GM18858 (cell line): ENCODE measurements around the gene SIRT1.
"Not testable (repeated sequence)": the region's sequence is repeated elsewhere in the genome, so short reads cannot be mapped to it uniquely, and the experiment has no call there.

Source experiments
- ATAC-seq: cut with Tn5 transposase; IDR thresholded peaks from one replicate; pipeline ENCODE4 v1.9.1; 2021; ENCODE audit not compliant: unreplicated experiment

Gene SIRT1

GRCh38 chr10:67875340-67876238 lies 8.9 kb upstream of the SIRT1 start:
- no peak for ATAC-seq

GRCh38 chr10:67877421-67877820 lies 7.0 kb upstream of the SIRT1 start:
- ATAC-seq = not testable (repeated sequence)

- ATAC-seq = no peak
Observed at GRCh38 chr10:67878133-67878532, 6.3 kb upstream of the SIRT1 start.

- no peak for ATAC-seq
Observed at GRCh38 chr10:67883710-67884312, 645 bp upstream of the SIRT1 start.

DNA sequence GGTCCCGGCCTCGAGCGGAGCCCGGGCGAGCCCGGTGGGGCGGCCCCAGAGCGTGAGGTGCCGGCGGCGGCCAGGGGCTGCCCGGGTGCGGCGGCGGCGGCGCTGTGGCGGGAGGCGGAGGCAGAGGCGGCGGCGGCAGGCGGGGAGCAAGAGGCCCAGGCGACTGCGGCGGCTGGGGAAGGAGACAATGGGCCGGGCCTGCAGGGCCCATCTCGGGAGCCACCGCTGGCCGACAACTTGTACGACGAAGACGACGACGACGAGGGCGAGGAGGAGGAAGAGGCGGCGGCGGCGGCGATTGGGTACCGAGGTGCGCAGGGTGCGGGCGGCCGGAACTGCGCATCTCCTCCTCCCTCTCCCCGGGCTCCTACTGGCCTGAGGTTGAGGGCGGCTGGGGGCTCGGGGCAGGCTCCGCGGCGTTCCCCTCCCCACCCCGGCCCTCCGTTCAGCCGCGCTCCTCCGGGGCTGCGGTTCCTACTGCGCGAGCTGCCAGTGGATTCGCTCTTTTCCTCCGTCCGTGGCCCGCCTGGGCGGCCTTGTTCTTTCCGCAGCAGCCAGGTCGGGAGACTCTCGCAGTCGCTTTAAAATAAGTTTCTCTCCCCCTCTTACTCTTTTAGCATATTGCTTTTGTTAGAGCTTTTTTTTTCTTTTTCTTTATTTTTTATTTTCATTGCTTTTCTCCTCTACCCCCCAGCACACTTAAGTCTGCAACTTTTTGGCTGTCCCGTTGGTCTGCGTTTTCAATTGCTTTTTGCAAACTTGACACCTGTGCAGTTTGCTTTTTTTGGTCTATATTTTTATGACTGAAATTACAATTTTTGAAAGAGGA lies 600 bp downstream of the SIRT1 start:
- ATAC-seq = peak; percentile 31

DNA sequence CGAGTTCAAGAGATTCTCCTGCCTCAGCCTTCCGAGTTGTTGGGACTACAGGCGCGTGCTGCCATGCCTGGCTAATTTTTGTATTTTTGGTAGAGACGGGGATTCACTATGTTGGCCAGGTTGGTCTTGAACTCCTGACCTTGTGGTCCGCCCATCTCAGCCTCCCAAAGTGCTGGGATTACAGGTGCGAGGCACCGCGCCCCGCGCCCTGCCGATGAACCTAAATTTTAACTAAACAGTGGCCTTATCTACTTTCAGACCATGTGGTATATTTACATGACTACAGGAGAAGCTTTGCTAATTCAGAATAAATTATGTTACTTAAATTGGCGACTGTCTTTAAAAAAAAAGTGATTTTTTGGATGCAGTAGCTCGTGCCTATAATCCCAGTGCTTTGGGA lies 9.2 kb downstream of the SIRT1 start:
- no peak for ATAC-seq

DNA sequence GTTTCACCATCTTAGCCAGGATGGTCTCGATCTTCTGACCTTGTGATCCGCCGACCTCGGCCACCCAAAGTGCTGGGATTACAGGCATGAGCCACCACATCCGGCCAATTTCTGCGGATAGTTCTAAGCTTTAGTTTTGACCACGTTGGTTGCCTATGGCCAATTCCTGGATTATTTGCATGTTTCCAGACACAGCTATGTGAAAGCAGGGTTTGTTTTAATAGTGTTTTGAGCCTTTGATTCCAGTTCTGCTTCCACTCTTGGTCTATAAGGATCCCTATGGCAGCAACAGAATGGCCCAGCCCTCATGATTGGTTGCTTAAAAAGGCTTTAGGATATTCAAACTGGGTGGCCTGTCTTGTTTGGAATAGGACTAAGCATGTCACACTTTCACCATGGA lies 19.1 kb downstream of the SIRT1 start:
- ATAC-seq = no peak

GRCh38 chr10:67912331-67912946 lies 28.0 kb downstream of the SIRT1 start:
- no peak for ATAC-seq

DNA sequence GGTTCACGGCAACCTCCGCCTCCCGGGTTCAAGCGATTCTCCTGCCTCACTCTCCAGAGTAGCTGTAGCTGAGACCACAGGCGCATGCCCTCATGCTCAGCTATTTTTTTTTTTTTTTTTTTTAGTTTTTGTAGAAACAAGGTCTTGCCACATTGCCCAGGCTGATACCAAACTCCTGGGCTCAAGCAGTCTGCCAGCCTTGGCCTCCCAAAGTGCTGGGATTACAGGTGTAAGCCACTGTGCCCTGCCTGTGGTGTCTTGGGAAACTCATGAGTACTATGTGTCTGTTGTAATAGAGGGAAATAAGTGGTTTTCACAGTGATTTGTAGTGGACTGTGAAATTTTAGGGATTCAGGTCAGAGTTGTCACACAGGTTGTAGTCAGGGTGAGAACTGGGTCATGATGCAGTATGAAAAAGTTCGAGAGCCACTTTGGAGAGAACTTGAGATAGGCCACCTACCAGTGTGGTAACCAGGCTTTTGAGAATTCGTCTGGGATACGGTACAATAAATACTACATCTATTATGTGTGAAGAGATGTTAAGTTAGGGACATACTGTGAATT lies 30.4 kb downstream of the SIRT1 start:
- no peak for ATAC-seq

- no peak for ATAC-seq
Observed at GRCh38 chr10:67917169-67917568, 32.7 kb downstream of the SIRT1 start.

DNA sequence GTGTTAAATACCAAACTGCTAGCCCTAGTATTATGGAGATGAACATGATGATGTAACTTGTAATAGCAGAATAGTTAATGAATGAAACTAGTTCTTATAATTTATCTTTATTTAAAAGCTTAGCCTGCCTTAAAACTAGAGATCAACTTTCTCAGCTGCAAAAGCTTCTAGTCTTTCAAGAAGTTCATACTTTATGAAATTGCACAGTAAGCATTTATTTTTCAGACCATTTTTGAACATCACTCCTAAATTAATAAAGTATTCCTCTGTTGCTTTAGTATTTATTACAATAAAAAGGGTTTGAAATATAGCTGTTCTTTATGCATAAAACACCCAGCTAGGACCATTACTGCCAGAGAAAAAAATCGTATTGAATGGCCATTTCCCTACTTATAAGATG lies 33.2 kb downstream of the SIRT1 start:
- ATAC-seq = no peak

- ATAC-seq = no peak
Observed at GRCh38 chr10:67921065-67921464, 36.6 kb downstream of the SIRT1 start.

GRCh38 chr10:67923551-67923950 lies 39.1 kb downstream of the SIRT1 start:
- ATAC-seq = no peak

- no peak for ATAC-seq
Observed at GRCh38 chr10:67924136-67924535, 39.7 kb downstream of the SIRT1 start.

DNA sequence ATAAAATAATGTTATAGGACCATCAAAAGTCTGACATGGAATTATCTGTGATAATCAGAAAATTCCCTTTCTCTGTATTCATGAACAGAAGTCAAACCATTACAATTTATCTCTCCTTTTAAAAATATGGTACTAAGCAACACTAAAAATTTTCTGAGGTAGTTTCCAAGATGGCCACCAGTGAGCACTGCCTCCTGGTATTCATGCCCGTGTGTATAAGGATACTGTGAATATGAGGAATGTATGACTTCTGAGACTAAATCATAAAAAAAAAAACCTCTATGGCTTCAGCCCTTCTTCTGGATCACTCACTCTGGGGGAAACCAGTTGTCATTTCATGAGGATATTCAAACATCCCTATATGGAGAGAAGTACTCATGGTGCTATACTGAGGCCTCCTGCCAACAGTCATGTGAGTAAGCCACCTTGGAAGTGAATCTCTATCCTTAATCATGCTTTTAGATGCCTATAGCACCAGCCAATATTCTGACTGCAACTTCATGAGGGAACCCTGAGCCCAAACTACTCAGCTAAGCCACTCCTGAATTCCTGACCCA lies 41.1 kb downstream of the SIRT1 start:
- no peak for ATAC-seq

DNA sequence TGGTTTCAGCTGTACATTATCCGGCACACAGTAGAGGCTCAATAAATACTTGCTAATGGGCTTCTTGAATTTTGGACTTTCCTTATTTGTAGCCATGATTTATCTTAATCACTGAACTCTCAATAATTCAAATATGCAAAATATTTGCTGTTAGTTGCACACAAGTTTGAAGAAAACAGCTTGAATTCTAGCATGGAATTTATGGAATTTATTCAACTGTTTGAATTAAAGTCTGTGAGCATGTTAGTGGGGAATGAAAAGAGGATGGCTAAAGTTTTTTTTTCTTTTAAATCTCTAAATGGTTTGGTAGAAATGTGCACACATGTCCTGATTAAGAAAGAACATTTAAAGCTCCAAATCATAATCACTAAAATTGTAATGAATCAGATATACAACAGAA lies 42.5 kb downstream of the SIRT1 start:
- no peak for ATAC-seq

DNA sequence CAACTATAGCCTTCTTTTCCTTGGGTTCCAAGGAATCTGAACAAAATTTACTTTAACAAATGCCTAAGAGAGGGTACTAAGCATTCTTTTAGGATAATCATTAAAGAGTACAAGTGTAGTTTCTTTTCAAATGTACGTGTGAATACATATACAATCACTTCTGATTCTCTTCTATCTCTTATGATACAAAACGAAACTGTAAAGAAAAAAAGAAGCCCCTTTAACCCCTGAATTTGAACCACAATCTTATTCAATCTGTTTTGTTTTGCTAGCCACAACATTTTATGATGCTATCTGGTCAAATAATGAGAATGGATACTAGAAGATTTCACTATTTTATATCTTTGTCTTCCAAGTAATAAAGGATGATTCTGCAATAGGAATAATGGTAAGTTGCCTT lies 48.7 kb downstream of the SIRT1 start:
- ATAC-seq = no peak

DNA sequence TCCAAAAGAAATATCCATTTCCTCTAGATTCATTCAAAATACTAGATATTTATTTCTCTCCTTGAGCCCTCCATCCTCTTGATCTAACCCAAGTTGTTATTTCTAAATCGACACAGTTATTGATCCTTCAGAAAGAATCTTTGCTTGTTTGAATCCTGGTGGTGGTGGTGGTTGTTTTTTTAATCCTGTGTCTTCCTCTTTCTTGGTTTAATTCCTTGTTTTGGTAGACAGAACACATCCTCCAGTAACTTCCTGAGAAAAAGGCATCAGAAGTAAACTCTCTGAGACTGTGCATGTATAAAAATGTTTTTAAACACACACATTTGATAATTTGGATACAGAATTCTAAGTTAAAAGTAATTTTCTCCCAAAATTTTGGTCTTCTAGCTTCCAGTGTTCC lies 49.9 kb downstream of the SIRT1 start:
- ATAC-seq = no peak

DNA sequence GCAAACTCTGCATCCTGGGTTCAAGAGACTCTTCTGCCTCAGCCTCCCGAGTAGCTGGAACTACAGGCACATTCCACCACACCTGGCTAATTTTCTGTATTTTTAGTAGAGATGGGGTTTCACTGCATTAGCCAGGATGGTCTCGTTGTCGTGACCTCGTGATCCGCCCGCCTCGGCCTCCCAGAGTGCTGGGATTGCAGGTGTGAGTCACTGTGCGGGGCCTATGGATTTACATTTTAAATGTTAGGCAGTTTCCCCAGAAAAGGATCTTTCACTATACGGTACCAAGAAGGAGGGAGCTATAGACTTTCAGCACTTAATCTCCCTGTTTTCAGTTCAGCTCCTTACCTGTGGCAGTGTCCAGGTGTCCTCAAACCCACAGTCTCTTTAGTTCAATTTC lies 50.8 kb downstream of the SIRT1 start:
- no peak for ATAC-seq

- no peak for ATAC-seq
Observed at GRCh38 chr10:67936416-67936815, 52.0 kb downstream of the SIRT1 start.

GRCh38 chr10:67943917-67944316 lies 59.5 kb downstream of the SIRT1 start:
- ATAC-seq = no peak
